ENCODE results near the gene MOB2.

MOB2 gene

GRCh38 chr11:1486054-1486825 is at the start of gene MOB2:
Gene MOB2, minus strand, starts transcription at chr11:1486779. Its CDS starts 223 bp downstream, at chr11:1486556.
- no peak for DNase-seq

GRCh38 chr11:1534682-1535081 is 48.1 kb upstream of the MOB2 start:
- no peak for DNase-seq

GRCh38 chr11:1534171-1534570 is 47.6 kb upstream of the MOB2 start:
- no peak for DNase-seq

GRCh38 chr11:1533342-1533725 is 46.8 kb upstream of the MOB2 start:
- DNase-seq: no peak

GRCh38 chr11:1532606-1533341 is 46.2 kb upstream of the MOB2 start:
- DNase-seq: no peak

GRCh38 chr11:1532014-1532586 is 45.5 kb upstream of the MOB2 start:
- DNase-seq: no peak

GRCh38 chr11:1531449-1532013 is 45.0 kb upstream of the MOB2 start:
- no peak for DNase-seq

GRCh38 chr11:1530686-1531448 is 44.3 kb upstream of the MOB2 start:
- DNase-seq: no peak

GRCh38 chr11:1529774-1530173 is 43.2 kb upstream of the MOB2 start:
- no peak for DNase-seq

GRCh38 chr11:1529286-1529685 is 42.7 kb upstream of the MOB2 start:
- DNase-seq: no peak

- no peak for DNase-seq
These were observed 42.1 kb upstream of the MOB2 start for GRCh38 chr11:1528710-1529109.

GRCh38 chr11:1526785-1527184 is 40.2 kb upstream of the MOB2 start:
- no peak for DNase-seq

- DNase-seq: no peak
These were observed 37.2 kb upstream of the MOB2 start for GRCh38 chr11:1523779-1524178.

GRCh38 chr11:1523077-1523476 is 36.5 kb upstream of the MOB2 start:
- DNase-seq: no peak

- no peak for DNase-seq
These were observed 35.5 kb upstream of the MOB2 start for GRCh38 chr11:1522081-1522424.

- DNase-seq: no peak
These were observed 35.0 kb upstream of the MOB2 start for GRCh38 chr11:1521382-1522080.

- DNase-seq: no peak
These were observed 34.2 kb upstream of the MOB2 start for GRCh38 chr11:1520663-1521267.

GRCh38 chr11:1520209-1520662 is 33.7 kb upstream of the MOB2 start:
- no peak for DNase-seq

- no peak for DNase-seq
These were observed 32.7 kb upstream of the MOB2 start for GRCh38 chr11:1519028-1520010.

- no peak for DNase-seq
These were observed 31.7 kb upstream of the MOB2 start for GRCh38 chr11:1518301-1518700.

All from activated CD4-positive, CD25-positive, alpha-beta regulatory T cell (primary cell).